ENCODE results near the gene ELL2.
"Not testable (repeated sequence)": the region's sequence is repeated elsewhere in the genome, so short reads cannot be mapped to it uniquely, and the experiment has no call there.

ELL2 gene

DNA sequence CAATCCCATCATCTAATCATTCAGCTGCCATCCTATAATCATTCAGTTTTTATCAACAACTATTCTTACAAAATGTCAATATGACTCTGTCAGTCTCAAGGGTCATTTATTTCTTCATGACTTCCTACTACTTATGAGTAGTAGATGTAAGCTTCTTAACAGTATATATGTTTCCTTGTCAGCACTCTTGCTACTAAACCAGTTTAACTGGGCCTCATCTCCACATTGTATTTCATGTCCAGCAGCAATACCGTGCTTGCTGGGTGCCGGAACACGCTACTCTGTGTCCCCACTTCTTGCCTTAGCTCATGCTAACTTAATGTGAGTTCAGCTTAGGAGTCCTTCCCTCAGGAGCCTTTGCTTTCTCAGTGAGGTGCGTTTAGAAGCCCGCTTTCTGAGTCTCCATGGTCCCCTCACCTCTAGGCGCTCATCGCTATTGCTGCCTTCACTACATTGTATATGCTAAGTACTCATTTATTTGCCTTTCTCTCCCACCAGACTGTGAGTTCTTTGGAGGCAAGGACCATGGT is 32.9 kb downstream of the ELL2 start:
- TF ChIP-seq, protein P1, sequence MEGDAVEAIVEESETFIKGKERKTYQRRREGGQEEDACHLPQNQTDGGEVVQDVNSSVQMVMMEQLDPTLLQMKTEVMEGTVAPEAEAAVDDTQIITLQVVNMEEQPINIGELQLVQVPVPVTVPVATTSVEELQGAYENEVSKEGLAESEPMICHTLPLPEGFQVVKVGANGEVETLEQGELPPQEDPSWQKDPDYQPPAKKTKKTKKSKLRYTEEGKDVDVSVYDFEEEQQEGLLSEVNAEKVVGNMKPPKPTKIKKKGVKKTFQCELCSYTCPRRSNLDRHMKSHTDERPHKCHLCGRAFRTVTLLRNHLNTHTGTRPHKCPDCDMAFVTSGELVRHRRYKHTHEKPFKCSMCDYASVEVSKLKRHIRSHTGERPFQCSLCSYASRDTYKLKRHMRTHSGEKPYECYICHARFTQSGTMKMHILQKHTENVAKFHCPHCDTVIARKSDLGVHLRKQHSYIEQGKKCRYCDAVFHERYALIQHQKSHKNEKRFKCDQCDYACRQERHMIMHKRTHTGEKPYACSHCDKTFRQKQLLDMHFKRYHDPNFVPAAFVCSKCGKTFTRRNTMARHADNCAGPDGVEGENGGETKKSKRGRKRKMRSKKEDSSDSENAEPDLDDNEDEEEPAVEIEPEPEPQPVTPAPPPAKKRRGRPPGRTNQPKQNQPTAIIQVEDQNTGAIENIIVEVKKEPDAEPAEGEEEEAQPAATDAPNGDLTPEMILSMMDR (conservative IDR thresholded peaks at IDR 0.05; ENCODE audit: control insufficient read depth, insufficient read depth, low read depth, low read length), result no peak
- DNase-seq (ENCODE audit: low read depth), result no peak

GRCh38 chr5:95927927-95928723 is 33.5 kb downstream of the ELL2 start:
- no peak for DNase-seq (ENCODE audit: low read depth)
- no peak overlapping the region for H3K4me3 ChIP-seq (ENCODE audit: control insufficient read depth, low read depth, low read length)
- TF ChIP-seq, protein P1 (conservative IDR thresholded peaks at IDR 0.05; ENCODE audit: control insufficient read depth, insufficient read depth, low read depth, low read length), result no peak

More for the DNA sequence above, 32.9 kb downstream of the ELL2 start:
- no peak overlapping the region for H3K4me3 ChIP-seq (ENCODE audit: control insufficient read depth, low read depth, low read length)

DNA sequence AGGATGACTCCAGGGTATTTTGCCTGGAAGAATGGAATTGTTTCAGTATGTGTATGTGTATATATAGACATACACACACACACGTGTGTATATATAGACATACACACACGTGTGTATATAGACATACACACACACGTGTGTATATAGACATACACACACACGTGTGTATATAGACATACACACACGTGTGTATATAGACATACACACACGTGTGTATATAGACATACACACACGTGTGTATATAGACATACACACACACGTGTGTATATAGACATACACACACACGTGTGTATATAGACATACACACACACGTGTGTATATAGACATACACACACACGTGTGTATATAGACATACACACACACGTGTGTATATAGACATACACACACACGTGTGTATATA is 34.4 kb downstream of the ELL2 start:
- H3K4me3 ChIP-seq (ENCODE audit: control insufficient read depth, low read depth, low read length); DNase-seq (ENCODE audit: low read depth): not testable (repeated sequence)

GRCh38 chr5:95925939-95926338 is 35.7 kb downstream of the ELL2 start:
- TF ChIP-seq, protein P1 (conservative IDR thresholded peaks at IDR 0.05; ENCODE audit: control insufficient read depth, insufficient read depth, low read depth, low read length), result no peak
- no peak overlapping the region for H3K4me3 ChIP-seq (ENCODE audit: control insufficient read depth, low read depth, low read length)
- no peak for DNase-seq (ENCODE audit: low read depth)

DNA sequence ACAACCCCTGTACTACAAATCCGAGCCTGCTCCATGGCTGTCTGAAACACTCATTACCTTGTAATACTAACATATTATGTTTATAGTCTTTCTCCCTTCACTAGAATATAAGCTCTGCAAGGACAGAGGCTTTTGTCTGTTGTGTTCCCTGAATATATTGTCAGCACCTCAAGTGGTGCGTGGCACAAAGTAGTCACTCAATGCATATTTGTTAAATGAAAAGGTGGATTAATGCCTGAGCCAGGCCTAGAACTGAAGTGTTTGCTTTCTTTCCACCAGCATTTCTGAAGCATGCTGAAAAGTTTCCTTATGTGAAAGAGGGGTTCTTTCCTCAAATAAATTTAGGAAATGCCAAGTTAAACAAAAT is 36.3 kb downstream of the ELL2 start:
- H3K4me3 ChIP-seq (ENCODE audit: control insufficient read depth, low read depth, low read length), result no peak overlapping the region
- TF ChIP-seq, protein P1 (conservative IDR thresholded peaks at IDR 0.05; ENCODE audit: control insufficient read depth, insufficient read depth, low read depth, low read length), result no peak
- DNase-seq (ENCODE audit: low read depth), result no peak

DNA sequence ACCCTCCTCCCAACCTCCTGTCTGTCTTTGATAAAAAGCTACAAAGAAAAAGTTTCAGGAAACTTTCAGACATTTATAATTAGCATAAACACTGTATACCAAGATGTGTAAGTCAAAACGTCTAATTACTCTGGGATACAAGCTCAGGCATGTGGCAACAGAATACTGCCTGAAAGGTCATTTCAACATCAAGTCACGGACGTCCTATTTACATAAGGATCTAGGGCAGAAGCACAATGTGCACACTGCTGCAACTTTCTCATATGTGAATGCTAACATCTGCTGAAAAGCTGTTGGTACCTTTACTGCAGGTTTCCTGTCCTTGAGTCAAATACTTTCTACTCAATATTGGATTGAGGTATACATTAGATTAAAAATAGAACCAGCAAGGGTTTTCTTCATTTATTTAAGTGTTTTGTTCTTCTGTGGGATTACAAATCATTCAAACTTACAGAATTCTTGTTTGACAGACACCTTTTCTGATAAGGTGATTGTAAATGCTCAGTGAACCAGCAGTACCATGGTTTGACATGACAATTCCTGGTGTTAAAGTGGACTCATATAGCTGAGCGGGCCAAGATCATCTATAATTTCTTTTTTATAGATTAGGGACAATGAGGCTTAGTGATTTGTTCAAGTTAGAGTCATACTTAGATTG is 36.8 kb downstream of the ELL2 start:
- DNase-seq (ENCODE audit: low read depth), result no peak
- no peak overlapping the region for H3K4me3 ChIP-seq (ENCODE audit: control insufficient read depth, low read depth, low read length)
- TF ChIP-seq, protein P1 (conservative IDR thresholded peaks at IDR 0.05; ENCODE audit: control insufficient read depth, insufficient read depth, low read depth, low read length), result no peak

GRCh38 chr5:95923918-95924544 is 37.6 kb downstream of the ELL2 start:
- no peak overlapping the region for H3K4me3 ChIP-seq (ENCODE audit: control insufficient read depth, low read depth, low read length)
- TF ChIP-seq, protein P1 (conservative IDR thresholded peaks at IDR 0.05; ENCODE audit: control insufficient read depth, insufficient read depth, low read depth, low read length), result no peak
- no peak for DNase-seq (ENCODE audit: low read depth)

All from fibroblast of mammary gland (primary cell).